Measurements from ENCODE around the gene NEDD4.

DNA sequence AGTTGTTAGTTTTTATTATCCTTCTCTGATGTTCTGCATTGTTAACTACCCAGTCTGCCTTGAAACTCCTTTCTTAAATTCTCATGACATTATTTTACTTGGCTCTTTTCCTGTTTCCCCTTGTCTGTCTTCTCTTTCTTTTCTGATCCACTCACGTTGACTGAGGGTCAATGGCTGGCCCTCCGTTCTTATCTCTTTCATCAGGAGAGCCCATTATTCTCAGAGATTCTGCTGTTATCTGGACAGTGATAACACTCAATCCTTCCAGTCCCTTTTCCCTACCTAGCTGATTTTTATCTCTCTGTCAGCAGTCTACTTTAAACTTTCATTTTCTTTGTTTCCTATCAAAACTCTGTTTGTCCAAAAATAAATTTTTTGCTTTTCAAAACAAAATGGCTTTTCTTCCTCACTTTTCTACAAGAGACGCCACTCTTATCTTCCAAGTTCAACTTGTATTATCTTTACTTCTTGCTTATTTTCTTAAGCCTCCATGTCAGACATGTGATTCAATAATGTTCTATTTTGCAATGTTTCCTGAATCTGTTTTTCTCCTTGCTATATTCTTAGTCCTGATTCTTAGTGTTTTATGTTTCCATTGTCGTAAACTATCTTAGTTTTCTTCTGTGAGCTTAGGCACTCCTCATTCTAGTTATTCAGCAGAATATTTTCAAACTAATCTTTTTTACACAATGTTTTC lies 120.2 kb downstream of the NEDD4 start:
- TF ChIP-seq, protein P1, sequence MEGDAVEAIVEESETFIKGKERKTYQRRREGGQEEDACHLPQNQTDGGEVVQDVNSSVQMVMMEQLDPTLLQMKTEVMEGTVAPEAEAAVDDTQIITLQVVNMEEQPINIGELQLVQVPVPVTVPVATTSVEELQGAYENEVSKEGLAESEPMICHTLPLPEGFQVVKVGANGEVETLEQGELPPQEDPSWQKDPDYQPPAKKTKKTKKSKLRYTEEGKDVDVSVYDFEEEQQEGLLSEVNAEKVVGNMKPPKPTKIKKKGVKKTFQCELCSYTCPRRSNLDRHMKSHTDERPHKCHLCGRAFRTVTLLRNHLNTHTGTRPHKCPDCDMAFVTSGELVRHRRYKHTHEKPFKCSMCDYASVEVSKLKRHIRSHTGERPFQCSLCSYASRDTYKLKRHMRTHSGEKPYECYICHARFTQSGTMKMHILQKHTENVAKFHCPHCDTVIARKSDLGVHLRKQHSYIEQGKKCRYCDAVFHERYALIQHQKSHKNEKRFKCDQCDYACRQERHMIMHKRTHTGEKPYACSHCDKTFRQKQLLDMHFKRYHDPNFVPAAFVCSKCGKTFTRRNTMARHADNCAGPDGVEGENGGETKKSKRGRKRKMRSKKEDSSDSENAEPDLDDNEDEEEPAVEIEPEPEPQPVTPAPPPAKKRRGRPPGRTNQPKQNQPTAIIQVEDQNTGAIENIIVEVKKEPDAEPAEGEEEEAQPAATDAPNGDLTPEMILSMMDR (optimal IDR thresholded peaks at IDR 0.05 in 1 of 3, IDR thresholded peaks at IDR 0.05 in 1 of 3, conservative IDR thresholded peaks at IDR 0.05 in 1 of 3; ENCODE audit: extremely low read depth in 1 of 3, insufficient read depth in 2 of 3, low read length in 3 of 3) = no peak
- no peak for TF ChIP-seq EZH2 (IDR thresholded peaks at IDR 0.05; ENCODE audit: low read length)

Measured in keratinocyte (primary cell).